Measurements from ENCODE around the gene ASB2.

The ASB2 gene

DNA sequence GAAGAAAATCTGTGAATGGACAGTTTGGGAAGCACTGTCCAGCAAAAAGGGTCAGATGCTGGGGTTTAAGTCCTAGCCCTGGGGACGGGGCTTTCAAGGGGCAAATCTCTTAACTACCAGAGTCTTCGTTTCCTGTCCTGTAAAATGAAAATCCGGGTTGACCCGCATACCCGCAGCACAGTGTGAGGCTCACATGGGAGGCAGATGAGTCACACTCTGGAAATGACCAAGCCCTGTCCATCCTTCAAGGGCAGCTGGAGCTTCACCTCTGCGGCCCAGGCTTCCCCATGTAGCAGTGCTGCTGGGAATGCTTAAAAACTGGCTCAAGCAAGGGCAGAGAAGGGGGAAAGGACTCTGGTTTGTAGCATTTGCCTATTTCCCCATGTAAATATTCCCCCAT is 30.3 kb downstream of the ASB2 start:
- DNase-seq = no peak

DNA sequence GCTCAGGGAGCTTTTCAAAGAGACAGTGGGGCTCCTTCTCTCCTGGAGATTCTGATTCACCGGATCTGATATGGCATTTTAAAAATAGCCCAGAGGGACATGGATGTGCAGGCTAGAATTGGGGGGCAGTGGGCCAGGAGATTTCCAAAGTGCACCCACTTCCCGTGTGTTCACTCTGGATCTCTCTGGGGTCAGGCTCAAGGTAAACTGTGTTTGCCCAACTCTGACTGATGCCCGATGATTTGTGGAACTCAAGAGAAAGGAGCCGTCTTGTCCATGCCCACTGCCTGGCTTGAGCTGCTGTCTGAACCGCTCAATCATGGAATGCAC is 31.3 kb downstream of the ASB2 start:
- no peak for DNase-seq

DNA sequence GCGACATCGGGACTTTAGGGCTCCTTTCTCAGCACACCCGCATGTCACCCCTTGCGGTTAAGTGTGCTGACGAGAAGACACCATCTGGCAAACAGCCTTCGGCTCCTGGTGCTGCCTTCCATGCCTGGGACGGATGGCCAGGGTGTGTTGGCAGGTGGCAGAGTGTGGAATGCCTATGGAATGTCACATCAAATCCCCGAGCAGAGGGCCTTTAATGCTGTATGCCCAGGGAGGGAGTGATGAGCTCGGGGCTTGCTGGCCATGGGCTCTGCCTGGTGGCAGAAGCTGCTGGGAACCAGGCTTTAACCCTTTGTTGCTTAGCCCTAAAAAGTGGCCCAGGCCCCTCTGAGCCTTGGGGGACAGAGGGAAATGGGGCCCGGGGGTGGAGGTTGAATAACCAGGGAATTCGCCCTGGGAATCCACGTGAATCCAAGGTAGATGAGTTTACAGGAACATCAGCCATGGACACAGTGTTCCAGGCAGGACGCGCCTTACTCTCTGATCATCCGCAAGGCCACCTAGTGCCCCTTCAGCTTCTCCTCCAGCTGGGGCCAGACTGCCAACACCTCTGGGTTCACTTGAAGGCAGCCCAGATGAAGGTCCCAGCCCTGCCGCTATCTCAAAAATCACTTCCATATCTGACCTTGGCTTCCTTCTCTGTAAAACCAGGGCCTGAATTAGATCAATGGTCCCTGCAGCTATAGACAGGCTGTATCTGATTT is 31.9 kb downstream of the ASB2 start:
- DNase-seq = no peak

DNA sequence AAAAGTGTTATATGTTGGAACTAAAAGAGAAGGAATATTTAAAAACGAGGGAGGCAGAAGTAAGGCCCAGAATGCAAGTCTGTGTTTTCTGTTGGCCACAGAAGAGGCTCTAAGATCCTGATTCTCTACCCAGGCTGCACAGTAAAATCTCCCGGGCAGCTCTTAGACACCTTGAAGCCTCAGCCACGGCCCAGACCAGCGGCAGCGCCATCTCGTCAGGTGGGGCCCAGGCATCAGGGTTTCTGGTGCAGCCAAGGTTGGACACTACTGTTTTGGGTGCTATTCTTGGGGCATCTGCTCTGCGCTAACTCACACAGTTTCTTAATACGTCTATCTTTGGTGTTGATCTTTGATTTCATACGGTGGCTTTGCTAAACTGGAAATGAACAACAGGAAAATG is 32.4 kb downstream of the ASB2 start:
- DNase-seq = no peak

DNA sequence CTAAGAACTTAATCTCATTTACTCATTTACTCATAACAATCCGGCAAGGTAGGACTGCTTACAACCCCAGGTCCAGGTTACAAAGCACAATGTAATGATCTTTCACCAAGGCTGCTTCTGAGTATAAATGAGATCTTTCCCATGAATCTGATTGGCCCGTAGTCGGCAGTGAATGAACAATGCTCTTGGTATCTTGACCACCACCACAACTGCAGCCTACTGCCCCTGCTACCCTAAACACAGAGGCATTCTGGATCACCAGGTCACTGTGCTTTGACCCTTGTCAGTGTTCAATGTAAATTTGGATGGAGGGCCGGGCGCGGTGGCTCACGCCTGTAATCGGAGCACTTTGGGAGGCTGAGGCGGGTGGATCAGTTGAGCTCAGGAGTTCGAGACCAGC is 33.3 kb downstream of the ASB2 start:
- DNase-seq = no peak

DNA sequence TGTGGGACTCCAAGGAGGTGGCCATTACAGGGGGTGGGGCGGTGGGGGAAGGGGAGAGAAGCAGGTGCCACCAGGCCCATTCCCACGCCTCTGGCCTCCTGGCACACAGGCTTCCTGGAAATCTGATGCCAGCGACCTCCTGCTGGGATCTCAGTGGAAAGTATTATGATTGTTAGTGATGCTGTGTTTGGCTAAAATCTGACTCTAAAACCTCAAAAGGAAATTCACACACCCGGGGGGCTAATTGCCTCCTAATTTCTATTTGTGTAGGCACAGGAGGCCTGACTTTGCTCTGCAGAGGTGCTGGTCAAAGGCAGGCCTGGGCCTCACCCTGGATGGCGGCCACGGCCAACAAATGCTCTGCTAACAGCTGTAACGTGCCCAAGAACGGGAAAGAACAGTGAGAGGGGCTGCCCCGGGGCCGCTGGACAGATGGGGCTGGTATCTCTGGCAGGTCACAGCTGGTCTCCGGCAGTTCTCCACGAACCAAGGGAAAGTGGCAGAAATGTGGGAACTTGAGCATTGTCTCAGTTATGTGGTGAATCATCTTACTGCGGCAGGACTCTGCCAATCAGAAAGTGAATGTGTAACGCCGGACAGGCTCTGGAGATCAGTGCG is 35.0 kb downstream of the ASB2 start:
- DNase-seq = no peak

DNA sequence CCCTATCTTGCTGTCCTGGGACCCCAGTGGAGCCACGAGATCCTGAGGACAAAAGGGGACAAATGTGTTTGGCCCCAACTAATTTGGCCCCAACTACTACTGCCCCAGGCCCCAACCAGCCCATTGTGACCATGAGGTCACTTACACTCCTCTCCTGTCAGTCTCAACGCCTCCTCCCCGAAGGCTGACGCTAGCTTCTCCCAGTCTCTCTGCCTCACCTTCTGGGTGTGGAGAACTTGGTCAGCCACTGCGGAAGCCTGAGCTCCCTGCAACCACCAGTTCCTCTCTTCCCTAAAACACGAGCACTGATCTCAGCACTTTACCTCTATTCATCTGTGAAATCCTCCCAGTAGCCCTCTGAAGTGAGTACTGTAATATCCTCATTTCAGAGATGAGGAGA is 35.9 kb downstream of the ASB2 start:
- no peak for DNase-seq

DNA sequence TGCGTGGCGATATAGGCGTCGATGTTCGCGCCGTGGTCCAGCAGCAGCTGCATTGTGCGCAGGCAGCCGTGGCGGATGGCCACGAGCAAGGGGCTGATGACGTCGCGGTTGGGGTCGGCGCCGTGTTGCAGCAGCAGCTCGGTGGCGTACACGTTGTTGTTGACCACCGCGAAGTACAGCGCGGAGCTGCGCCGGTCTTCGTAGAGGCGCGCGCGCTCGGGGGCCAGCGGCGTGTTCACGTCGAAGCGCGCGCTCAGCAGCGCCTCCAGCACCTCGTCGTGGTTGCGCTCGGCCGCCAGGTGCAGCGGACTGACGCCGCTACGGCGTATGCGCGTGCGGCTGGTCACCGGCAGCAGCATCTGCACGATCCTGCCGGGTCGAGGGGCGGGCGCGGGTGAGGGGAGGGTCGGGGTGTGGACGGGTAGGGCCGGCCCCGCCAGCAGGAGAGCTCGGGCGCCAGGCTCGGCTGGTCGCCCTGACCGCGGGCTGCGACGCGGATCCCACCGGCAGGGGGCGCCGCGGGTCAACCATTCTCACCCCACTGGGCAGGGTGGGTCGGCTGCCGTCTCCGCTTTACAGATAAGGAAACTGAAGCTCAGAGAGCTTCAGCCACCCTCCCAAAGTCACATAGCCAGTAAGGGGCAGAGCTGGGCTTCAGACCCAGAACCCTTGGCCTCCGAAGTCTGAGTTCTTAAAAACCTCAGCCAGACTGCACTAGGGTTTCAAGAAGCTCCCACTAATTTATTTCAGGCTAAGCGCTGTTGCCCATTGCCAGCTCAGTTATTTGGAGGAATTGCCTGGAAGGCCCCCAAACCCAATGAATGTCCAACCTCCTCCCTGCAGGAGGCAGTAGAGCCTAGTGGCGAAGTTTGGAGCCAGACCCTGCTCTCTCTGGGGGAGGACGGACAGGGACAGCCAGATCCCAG is 36.8 kb downstream of the ASB2 start:
- DNase-seq = peak; percentile 91

DNA sequence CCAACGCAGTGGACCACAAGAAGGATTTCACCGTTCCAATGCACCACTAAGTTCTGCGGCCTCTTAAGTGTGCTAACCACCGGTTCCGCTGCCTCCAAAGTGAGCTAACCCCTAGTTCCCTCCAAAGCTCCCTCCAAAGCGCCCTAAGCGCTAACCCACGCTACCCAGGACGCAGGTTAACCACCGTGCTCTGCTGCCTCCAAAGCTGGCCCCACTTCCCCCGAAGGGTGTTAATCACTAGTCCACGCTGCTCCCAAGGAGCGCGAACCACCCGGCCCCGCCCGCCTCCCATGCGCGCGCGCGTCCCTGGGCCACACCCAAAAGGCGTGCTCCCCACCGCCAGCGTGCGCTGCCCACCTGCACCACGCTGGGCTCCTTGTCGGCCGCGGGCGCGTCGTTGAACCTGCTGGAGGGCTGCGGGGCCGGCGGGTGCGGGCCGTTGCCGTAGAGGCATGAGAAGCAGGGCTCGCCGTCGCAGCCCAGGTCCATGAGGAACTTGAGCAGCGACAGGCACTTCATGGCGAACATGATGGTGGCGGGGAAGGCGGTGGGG is 37.5 kb downstream of the ASB2 start:
- no peak for DNase-seq

DNA sequence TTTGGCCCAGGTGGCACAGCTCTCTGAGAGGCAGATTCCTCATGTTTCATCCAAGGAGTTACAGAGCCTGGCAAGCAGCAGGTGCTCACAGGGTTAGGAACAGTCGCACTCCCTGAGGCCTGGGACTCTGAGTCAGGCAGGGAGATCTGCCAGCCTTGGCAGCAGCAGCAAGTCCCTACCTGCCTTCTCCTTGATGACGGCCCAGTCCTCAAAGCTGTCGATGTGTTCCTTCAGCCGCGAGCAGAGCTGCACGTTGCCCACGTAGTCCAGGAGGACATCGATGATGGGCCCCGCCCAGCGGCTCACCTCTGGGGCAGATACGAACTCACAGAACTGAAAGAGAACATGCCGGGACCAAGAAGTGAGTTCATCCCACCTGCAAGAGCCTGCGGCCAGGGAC is 38.9 kb downstream of the ASB2 start:
- DNase-seq = no peak

DNA sequence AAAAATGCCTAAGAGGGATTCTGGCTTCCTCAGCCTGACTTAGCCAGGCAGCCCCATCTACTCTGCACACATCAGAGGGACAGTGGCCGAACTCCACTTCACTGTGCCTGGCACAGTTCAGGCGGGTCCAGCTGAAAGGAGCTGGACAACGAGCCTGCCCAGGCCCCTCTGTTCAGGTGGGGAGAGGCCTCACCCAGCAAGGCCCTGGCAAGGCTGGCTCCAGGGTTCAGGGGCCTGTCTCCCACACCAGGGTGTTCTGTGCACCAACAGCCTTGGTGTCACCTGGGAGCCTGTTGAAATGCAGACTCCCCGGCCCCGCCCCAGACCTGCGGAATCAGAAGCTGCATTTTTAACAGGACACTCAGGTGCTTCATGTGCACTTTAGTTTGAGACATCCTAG is 39.4 kb downstream of the ASB2 start:
- no peak for DNase-seq

DNA sequence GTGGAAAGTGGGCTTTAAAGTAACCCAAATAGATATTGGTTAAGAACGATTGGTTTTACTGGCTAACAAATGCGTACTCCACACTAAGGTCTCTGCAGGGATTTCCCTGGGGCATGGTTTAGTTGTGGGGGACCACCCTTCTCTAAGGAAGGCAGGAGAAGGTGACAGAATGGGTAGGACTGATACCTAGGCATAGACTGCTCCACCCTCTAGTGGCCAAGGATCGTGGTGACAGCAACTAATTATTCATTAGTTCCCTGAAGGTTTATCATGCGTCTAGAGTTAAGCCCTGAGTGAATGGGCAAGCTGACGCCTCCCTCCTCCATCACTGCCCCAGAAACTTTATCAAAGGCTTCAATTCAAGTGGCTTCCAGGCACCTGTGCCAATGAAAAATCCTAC is 40.1 kb downstream of the ASB2 start:
- no peak for DNase-seq

DNA sequence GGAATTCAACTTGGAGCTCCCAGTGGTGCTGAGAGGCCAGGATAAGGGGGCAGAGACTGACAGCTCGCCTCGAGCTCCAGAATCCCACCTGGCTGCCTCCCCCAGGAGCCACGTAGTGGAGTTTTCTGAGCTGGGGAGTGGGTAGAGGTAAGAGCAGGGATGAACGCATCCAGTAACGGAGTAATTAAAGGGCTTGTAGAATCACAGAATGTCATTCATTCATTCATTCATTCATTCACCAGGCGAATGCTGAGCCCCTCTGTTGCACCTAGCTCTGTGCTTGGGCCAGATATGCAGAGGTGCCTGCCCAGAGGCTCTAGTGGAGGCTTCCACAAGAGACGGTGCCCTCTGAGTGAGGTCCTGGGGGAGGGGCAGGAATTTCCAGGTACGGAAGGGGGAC is 41.2 kb downstream of the ASB2 start:
- DNase-seq = no peak

DNA sequence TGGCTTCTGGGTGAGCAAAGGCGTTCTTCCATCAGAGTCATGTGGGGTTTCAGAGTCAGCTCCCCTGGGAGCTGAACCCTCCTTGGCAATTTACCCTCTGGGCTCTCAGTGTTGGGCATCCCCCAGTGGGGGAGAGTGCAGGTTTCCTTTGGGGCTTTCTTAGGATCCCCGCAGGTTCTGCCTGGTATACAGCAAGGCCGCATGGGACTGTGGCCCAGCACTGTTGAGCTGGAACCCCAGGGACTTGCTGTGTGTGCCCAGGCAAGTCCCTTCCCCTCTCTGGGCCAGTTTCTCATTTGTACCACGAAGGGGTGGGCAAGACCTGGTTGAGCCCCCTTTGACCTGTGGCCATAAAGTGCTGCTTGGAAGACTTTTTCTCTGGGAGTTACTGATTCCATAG is 43.7 kb downstream of the ASB2 start:
- DNase-seq = no peak

DNA sequence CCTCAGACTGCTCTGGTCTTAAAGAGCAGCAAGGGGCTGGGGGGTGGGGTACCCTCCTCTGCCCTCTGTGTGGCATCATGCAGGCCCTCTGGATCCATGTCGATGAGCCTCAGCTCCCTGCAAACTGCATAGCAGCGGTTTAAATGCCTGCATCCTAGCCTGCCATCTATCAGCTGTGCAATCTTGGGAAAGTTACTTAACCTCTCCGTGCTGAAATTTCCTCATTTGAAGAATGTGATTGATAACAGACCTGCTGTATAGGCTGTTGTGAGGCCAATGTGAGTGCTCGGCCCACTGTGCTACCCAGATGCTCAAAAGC is 45.4 kb downstream of the ASB2 start:
- DNase-seq = no peak

DNA sequence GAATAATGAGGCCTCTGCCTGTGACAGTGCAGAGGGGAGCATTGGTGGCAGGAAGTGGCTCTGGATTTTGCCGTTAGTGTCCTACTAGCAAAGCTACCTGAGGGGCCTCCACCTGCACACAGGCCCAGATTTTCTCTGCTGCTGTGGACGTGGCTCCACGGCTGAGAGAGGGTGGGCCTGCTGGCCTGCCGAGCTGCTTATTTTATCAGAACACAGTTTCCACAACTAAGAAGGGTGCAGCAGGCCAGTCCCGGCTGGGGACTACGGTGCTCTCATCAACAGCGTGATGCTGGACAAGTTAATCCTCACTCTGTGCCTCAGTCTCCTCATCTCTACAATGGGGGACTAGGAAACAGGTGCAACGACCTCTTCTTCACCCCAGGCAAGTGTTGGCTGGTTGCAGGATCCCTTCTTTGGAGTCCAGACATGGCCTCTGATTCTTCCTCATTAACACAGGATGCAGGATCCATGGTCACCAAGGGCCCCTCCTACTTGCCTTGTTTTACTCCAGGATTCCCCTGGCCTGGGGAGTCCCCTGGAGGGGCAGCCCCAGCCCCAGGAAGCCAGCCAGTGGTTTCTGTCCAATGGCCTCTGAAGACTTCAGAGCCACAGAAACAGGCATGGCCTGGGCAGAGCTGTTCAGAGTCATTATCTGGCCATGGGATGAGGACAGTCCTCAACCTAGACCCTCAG is 45.9 kb downstream of the ASB2 start:
- DNase-seq = no peak

DNA sequence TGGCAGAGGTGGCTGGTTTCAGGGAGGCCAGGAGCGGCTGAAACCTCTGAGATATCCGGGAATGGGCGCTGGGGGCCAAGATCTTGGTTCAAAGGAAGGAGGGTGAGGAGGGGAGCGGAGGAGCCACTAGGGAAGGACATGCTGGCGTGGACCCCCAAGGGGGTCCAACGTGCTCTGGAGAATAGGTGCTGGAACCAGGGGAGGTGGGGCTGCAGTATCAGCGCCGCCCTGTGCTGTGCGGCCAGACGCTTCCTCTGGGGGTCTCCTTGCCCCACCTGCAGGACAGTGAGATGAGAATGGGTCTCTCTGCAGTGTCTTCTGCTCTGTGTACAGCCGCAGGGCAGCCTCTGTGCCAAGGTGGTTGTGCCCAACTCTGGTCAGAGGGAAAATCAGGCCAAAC is 46.7 kb downstream of the ASB2 start:
- DNase-seq = no peak

DNA sequence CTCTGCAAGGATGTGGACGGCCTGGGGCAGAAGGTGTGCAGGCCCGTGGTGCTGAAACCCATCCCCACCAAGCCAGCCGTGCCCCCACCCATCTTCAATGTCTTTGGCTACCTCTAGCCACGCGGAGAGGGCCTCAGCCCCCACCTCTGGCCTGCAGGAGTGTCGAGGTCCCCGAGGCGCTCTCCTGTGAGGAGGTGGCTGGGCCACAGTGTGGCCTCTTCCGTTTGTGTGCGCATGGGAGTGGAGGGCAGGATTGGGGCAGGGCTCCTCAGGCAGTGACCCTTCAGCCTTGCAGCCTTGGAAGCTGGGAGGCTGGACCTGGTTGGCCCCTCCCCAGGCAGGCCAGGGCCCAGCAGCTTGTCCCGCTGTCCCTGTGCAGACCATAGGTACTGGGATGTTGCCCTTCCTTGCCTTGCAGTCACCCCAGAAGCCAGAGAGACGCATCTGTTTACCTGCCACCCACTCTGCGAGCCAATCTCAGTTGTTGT is 47.3 kb downstream of the ASB2 start:
- no peak for DNase-seq

DNA sequence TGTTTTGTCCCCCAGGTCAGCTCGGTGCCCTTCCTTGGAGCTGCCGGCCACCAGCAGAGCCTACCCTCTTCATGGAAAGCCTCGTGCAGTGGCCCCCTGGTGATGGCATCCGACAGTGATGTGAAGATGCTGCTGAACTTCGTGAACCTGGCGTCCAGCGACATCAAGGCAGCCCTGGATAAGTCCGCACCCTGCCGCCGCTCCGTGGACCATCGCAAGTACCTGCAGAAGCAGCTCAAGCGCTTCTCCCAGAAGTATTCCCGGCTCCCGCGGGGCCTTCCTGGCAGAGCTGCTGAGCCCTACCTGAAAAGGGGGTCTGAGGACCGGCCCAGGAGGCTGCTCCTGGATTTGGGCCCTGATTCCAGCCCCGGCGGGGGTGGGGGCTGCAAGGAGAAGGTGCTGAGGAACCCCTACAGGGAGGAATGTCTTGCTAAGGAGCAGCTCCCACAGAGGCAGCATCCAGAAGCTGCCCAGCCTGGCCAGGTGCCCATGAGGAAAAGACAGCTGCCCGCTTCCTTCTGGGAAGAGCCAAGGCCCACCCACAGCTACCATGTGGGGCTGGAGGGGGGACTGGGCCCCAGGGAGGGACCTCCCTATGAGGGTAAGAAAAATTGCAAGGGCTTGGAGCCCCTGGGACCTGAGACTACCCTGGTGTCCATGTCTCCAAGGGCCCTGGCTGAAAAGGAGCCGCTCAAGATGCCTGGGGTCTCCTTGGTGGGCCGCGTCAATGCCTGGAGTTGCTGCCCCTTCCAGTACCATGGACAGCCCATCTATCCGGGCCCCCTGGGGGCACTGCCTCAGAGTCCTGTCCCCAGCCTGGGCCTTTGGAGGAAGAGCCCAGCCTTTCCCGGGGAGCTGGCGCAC is 48.0 kb downstream of the ASB2 start:
- DNase-seq = no peak

DNA sequence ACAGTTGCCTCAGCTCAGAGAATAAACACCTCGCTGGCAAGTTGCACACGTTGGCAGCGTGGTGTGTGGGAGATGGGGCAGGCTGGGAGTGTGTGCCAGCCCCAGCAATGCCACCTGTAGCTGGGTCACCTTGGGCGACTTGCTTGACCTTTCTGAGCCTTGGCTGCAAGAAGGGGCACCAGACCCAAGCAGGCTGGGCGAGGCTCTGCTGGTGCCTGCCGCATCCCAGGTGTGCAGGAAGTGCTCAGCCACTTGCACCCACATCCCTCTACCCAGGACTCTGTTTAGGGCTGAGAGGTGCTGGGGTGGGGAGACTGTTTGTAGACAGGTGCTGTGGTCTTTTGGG is 48.6 kb downstream of the ASB2 start:
- DNase-seq = no peak

DNA sequence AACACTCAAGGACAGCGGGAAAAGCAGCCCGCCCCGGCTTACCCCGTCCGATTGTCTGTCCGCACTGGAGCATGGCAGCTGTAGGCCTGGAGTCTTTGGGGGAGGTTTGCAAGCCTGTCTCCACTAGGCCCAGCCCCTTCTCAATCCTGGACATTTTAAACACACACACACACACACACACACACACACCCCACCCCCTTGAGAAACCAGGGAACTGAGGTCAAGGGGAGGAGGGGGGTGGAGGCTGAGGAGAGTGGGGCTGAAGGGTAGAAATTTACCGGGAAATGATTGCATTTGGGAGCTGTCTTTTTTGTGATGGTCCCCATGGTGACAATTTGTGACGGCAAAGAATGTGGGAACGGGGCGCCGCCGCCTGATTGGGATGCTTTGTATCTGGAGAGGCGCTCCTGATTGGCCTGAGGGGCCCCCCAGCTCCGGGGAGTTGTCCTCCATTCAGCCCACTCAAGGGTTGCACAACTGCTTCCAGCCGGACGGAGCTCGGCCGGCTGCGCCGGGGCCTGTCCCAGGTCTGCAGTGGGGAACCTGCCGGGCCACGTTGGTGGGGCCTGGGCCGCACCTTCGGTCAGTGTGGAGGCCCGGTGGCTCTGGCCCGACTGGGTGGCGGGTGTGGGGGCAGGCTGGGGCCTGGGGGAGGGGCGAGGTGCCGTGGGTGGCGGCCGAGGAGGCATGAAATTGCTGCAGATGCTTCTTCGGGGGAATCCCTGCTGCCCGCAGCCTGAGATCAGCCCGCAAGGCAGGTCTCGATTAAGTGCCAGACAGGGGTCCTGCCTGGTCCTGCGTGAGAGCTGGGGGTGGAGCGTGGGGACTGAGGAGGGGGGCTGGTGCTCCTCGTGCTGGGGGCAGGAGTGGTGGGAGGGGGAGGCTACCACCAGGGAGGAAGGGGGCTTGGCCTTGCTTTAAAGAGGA is 49.2 kb downstream of the ASB2 start, which contains the start of gene FAM181A:
Gene FAM181A (plus strand): TSS at position 472 of the 927 bp plus-strand sequence. CDS start 942 bp downstream, outside the sequence.
- no peak for DNase-seq
